Measurements from ENCODE around the gene GIMAP2.

Gene GIMAP2

DNA sequence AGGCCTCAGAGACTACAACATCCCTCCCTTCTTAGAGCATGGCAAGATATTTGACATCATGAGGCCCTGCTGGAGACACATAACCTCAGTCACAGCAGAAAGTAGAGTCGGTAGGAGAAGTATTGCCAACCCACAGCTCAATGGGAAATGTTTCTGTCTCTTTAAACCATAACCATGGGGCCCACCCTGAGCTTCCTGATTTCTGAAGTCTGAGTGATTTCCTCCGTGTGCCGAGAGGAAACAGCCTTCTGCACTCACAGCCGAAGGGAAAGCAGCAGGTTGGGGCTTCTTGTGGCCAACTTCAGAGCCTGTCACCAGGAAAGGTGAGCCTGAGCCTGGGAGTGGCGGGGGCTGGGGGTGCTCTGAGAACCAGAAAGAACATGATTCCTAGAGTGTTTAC, 30.9 kb downstream of the GIMAP2 start, which contains the start of gene GIMAP1:
Gene GIMAP1, plus strand, starts transcription at position 246 of the 400 bp plus-strand sequence. CDS start 2,435 bp downstream, outside the sequence.
- in situ Hi-C loops (cut with HindIII; ENCODE audit: low sequenced_read_pairs), result no loop called here
- no peak within 1 kb of the TSS for H3K4me3 ChIP-seq (ENCODE audit: low read depth, low read length)
- DNase-seq (ENCODE audit: low read depth), result no peak
- TF ChIP-seq, protein P1, sequence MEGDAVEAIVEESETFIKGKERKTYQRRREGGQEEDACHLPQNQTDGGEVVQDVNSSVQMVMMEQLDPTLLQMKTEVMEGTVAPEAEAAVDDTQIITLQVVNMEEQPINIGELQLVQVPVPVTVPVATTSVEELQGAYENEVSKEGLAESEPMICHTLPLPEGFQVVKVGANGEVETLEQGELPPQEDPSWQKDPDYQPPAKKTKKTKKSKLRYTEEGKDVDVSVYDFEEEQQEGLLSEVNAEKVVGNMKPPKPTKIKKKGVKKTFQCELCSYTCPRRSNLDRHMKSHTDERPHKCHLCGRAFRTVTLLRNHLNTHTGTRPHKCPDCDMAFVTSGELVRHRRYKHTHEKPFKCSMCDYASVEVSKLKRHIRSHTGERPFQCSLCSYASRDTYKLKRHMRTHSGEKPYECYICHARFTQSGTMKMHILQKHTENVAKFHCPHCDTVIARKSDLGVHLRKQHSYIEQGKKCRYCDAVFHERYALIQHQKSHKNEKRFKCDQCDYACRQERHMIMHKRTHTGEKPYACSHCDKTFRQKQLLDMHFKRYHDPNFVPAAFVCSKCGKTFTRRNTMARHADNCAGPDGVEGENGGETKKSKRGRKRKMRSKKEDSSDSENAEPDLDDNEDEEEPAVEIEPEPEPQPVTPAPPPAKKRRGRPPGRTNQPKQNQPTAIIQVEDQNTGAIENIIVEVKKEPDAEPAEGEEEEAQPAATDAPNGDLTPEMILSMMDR (IDR thresholded peaks at IDR 0.05; ENCODE audit: low read depth, low read length, missing control alignments), result no peak

DNA sequence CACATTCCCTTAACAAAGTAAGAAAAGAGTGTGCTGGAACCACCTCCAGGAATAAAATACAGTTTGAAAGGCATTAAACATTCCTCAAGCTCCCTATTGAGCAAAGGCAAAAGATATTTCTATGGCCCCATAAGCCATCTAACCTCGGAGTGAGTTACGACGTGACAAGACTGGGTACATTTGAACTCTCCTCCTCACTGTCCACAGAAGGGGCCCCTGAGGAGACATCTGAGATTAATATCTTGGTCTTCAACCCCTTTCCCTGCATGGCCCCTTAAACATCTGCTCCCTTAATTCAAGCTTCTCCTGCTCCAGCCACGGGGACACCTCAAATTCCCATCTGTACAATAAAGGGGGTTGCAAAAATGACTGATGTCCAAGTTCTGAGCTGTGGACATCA, 31.4 kb downstream of the GIMAP2 start:
- in situ Hi-C loops (cut with HindIII; ENCODE audit: low sequenced_read_pairs), result no loop called here

DNA sequence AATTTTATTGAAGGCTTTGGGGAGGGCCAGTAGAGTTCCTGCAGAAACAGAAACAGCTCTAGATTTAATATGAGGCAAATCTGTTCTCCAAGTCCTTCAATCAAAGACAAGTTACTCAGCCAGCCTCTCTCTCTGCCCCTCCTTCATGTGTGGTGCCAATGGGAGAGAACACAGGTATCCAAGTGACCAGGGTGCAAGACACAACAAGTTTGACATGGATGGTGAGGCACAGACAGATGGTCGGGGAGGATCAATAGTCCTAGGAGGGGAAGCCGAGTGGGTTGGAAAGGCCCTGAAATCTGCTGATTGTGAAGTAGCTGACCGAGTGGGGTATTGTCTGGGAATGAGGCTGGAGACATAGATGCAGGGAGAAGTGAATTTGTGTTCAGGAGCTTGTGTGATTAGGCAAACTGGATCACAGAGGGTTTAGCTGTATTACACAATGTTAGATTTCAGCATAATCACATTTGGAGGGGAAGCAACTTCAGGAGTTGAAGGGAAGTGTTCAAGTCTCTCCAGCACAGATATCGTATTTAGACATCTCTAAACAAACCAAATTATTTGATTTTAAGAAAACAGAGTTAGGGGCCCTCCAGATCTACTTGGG, 32.4 kb downstream of the GIMAP2 start:
- in situ Hi-C loops (cut with HindIII; ENCODE audit: low sequenced_read_pairs), result no loop called here
- DNase-seq (ENCODE audit: low read depth), result no peak
- H3K4me3 ChIP-seq (ENCODE audit: low read depth, low read length), result no peak overlapping the region
- TF ChIP-seq, protein P1 (IDR thresholded peaks at IDR 0.05; ENCODE audit: low read depth, low read length, missing control alignments), result no peak

More for the DNA sequence above, 31.4 kb downstream of the GIMAP2 start:
- TF ChIP-seq, protein P1 (IDR thresholded peaks at IDR 0.05; ENCODE audit: low read depth, low read length, missing control alignments), result no peak
- no peak for DNase-seq (ENCODE audit: low read depth)
- H3K4me3 ChIP-seq (ENCODE audit: low read depth, low read length), result no peak overlapping the region

DNA sequence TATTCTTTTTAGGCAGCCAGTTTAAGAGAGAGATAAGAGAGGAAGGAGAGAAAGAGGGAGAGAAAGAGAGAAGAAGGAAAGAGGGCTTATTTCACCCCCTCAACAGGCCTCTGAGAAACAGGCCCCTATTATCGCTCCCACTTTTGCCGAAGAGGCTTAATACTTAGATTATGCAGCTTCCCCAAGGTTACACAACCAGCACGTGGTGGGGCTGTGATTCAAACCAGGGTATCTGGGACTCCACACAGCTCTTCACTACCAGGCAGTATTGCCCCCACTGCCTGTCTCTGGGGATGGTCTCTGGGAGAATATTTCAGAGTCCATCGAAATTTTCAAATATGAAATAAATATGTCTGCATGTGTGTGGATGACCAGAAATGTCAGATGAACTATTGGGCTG, 33.9 kb downstream of the GIMAP2 start:
- DNase-seq (ENCODE audit: low read depth), result no peak
- no peak overlapping the region for H3K4me3 ChIP-seq (ENCODE audit: low read depth, low read length)
- TF ChIP-seq, protein P1 (IDR thresholded peaks at IDR 0.05; ENCODE audit: low read depth, low read length, missing control alignments), result no peak
- in situ Hi-C loops (cut with HindIII; ENCODE audit: low sequenced_read_pairs), result no loop called here

DNA sequence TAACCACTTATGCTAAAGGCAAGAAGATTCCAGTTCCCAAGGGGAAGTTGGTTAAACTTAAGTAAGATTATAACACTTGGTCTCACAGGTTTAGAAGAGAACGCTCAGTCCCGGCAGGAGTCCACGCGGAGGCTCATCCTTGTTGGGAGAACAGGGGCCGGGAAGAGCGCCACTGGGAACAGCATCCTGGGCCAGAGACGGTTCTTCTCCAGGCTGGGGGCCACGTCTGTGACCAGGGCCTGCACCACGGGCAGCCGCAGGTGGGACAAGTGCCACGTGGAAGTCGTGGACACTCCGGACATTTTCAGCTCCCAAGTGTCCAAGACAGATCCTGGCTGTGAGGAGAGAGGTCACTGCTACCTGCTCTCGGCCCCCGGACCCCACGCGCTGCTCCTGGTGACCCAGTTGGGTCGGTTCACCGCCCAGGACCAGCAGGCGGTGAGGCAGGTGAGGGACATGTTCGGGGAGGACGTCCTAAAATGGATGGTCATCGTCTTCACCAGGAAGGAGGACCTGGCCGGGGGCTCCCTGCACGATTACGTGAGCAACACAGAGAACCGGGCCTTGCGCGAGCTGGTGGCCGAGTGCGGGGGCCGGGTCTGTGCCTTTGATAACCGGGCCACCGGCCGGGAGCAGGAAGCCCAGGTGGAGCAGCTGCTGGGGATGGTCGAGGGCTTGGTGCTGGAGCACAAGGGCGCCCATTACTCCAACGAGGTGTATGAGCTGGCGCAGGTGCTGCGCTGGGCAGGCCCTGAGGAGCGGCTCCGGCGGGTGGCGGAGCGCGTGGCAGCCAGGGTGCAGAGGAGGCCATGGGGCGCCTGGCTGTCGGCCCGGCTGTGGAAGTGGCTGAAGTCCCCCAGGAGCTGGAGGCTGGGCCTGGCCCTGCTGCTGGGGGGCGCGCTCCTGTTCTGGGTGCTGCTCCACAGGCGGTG, 34.7 kb downstream of the GIMAP2 start:
- in situ Hi-C loops (cut with HindIII; ENCODE audit: low sequenced_read_pairs), result no loop called here
- no peak overlapping the region for H3K4me3 ChIP-seq (ENCODE audit: low read depth, low read length)
- DNase-seq (ENCODE audit: low read depth), result no peak
- TF ChIP-seq, protein P1 (IDR thresholded peaks at IDR 0.05; ENCODE audit: low read depth, low read length, missing control alignments), result no peak

DNA sequence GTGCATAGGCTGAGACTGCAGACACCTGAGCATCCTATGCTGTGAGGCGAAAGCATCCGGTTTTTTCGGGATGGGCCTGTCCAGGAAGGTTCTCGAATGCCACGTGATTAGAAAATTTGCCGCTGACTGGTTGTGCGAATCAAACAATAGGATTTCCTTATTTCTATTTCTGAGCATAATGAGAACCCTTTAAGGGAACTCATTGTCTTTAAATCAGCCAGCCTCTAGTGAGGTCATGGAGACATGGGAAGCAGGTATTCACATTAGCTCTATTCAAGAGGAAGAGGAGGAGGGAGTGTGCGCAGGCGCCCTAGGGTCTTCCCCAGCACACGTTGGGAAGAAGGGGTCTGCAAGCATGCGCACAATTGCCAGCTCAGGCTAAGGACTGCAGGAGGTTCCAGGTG, 36.5 kb downstream of the GIMAP2 start:
- TF ChIP-seq, protein P1 (IDR thresholded peaks at IDR 0.05; ENCODE audit: low read depth, low read length, missing control alignments), result no peak
- in situ Hi-C loops (cut with HindIII; ENCODE audit: low sequenced_read_pairs), result no loop called here
- no peak for DNase-seq (ENCODE audit: low read depth)
- H3K4me3 ChIP-seq (ENCODE audit: low read depth, low read length), result no peak overlapping the region

Measured in astrocyte of the cerebellum (primary cell).